IMR-90 (cell line): Measurements from ENCODE around the gene POLR3E. TPM values are rescaled to one million over a fixed set of nuclear protein-coding genes. Genes with fewer than 3 reads are reported as not detected.

Experiments
- ATAC-seq: fragments of 200-7000 bp; cut with Tn5 transposase; 2 replicates; pipeline ENCODE4 v1.9.1; 2020; ENCODE audit warnings: low read depth, mild to moderate bottlenecking, moderate library complexity
- BruUV-seq: library from RNA; stranded (reverse); fragments of 400-500 nt; replicated peaks from 2 replicates; lab custom pipeline; 2021; lab: Mats Ljungman, UMichigan
- CTCF ChIA-PET: fragments of 300-600 bp; formaldehyde crosslinking; extraction: SDS; loops from one replicate; lab custom pipeline; 2021; ENCODE audit warnings: antibody characterized with exemption; lab: Yijun Ruan, JAX
- POLR2A ChIA-PET: fragments of 300-600 bp; sonication (Branson Sonifier 250); formaldehyde crosslinking; loops from one replicate; lab custom pipeline; 2022; ENCODE audit warnings: antibody characterized with exemption; ENCODE audit not compliant: unreplicated experiment; lab: Charles Lee
- DNase-seq: peaks from one replicate; pipeline ENCODE4 v3.0.0; 2013
- H2AFZ ChIP-seq: replicated peaks from 2 replicates; pipeline ENCODE3; 2013; ENCODE audit warnings: low read length, mild to moderate bottlenecking; ENCODE audit not compliant: poor library complexity
- H2AK5ac ChIP-seq: 2 replicates; pipeline ENCODE4 v1.6.1; 2013; ENCODE audit warnings: low read depth, low read length, inconsistent platforms
- H2AK9ac ChIP-seq: replicated peaks from 2 replicates; pipeline ENCODE3; 2013; ENCODE audit warnings: mild to moderate bottlenecking, low read depth, low read length, moderate library complexity; ENCODE audit not compliant: poor library complexity
- H2BK120ac ChIP-seq: 2 replicates; pipeline ENCODE4 v1.6.1; 2013; ENCODE audit warnings: low read depth, low read length, inconsistent platforms
- H2BK15ac ChIP-seq: 3 replicates; pipeline ENCODE4 v1.6.1; 2013; ENCODE audit warnings: low read depth, low read length, inconsistent platforms
- H2BK20ac ChIP-seq: 2 replicates; pipeline ENCODE4 v1.6.1; 2013; ENCODE audit warnings: low read depth, mild to moderate bottlenecking, inconsistent platforms, low read length, moderate library complexity
- H2BK5ac ChIP-seq: 2 replicates; pipeline ENCODE4 v1.6.1; 2013; ENCODE audit warnings: mild to moderate bottlenecking, low read depth, low read length, inconsistent platforms; ENCODE audit not compliant: poor library complexity, severe bottlenecking
- H3K14ac ChIP-seq: replicated peaks from 2 replicates; pipeline ENCODE4 v1.6.1; 2013; ENCODE audit warnings: low read depth, low read length, inconsistent platforms
- H3K18ac ChIP-seq: 2 replicates; pipeline ENCODE4 v1.6.1; 2013; ENCODE audit warnings: low read depth, low read length, control low read depth
- H3K23ac ChIP-seq: 2 replicates; pipeline ENCODE4 v1.6.1; 2013; ENCODE audit warnings: low read depth, low read length, inconsistent platforms
- H3K27ac ChIP-seq: 2 replicates; pipeline ENCODE4 v1.5.1; 2013; ENCODE audit warnings: mild to moderate bottlenecking, control low read depth, low read length; ENCODE audit not compliant: insufficient read depth
- H3K27me3 ChIP-seq: 2 replicates; pipeline ENCODE4 v1.6.1; 2013; ENCODE audit warnings: low read length; ENCODE audit not compliant: control insufficient read depth, insufficient read depth
- H3K36me3 ChIP-seq: 2 replicates; pipeline ENCODE4 v1.6.1; 2013; ENCODE audit warnings: low read length, mixed read lengths; ENCODE audit not compliant: control insufficient read depth, insufficient read depth
- H3K4ac ChIP-seq: 2 replicates; pipeline ENCODE4 v1.6.1; 2013; ENCODE audit warnings: low read depth, low read length, inconsistent platforms
- H3K4me1 ChIP-seq: 2 replicates; pipeline ENCODE4 v1.6.1; 2013; ENCODE audit warnings: low read length, mixed read lengths; ENCODE audit not compliant: control insufficient read depth, insufficient read depth
- H3K4me2 ChIP-seq: 2 replicates; pipeline ENCODE4 v1.6.1; 2013; ENCODE audit warnings: low read depth, mild to moderate bottlenecking, control low read depth, low read length, moderate library complexity
- H3K4me3 ChIP-seq: 2 replicates; pipeline ENCODE4 v1.5.1; 2013; ENCODE audit warnings: low read depth, mild to moderate bottlenecking, control low read depth, low read length, moderate library complexity; ENCODE audit not compliant: insufficient read depth
- H3K56ac ChIP-seq: 2 replicates; pipeline ENCODE4 v1.6.1; 2013; ENCODE audit warnings: low read length, inconsistent platforms; ENCODE audit not compliant: insufficient read depth; ENCODE audit errors: extremely low read depth
- H3K79me1 ChIP-seq, 2 experiments: 2 replicates each; pipeline ENCODE4 v1.6.1; 2013; ENCODE audit warnings: low read length in 2 of 2, inconsistent platforms in 1 of 2, low read depth in 1 of 2
- H3K9ac ChIP-seq: 2 replicates; pipeline ENCODE4 v1.6.1; 2013; ENCODE audit warnings: low read depth, low read length, control low read depth
- H3K9me1 ChIP-seq: 2 replicates; pipeline ENCODE4 v1.6.1; 2013; ENCODE audit warnings: low read length, inconsistent platforms; ENCODE audit not compliant: insufficient read depth
- H3K9me3 ChIP-seq: 2 replicates; pipeline ENCODE4 v1.6.1; 2013; ENCODE audit warnings: low read length; ENCODE audit not compliant: control insufficient read depth, insufficient read depth
- H4K20me1 ChIP-seq: 2 replicates; pipeline ENCODE4 v1.6.1; 2013; ENCODE audit warnings: low read length, inconsistent platforms; ENCODE audit not compliant: insufficient read depth
- H4K5ac ChIP-seq: 2 replicates; pipeline ENCODE4 v1.6.1; 2013; ENCODE audit warnings: mild to moderate bottlenecking, low read depth, low read length, control low read depth
- H4K8ac ChIP-seq, 2 experiments: 2 replicates each; pipeline ENCODE4 v1.6.1; 2013; ENCODE audit warnings: low read depth in 2 of 2, low read length in 2 of 2, control low read depth in 1 of 2, inconsistent platforms in 1 of 2
- H4K91ac ChIP-seq: 2 replicates; pipeline ENCODE4 v1.6.1; 2013; ENCODE audit warnings: low read depth, low read length, inconsistent platforms; ENCODE audit not compliant: insufficient read depth
- BHLHE40 ChIP-seq: fragments of 150-350 bp; IDR thresholded peaks from 2 replicates; pipeline ENCODE4 v1.6.1; 2016; ENCODE audit warnings: mild to moderate bottlenecking, low read depth, low read length
- CEBPB ChIP-seq: IDR thresholded peaks from 2 replicates; pipeline ENCODE4 v1.6.1; 2012; ENCODE audit warnings: low read depth, low read length, improper control_type of control experiment
- CHD1 ChIP-seq: IDR thresholded peaks from 2 replicates; pipeline ENCODE4 v1.6.1; 2012; ENCODE audit warnings: low read depth, low read length, improper control_type of control experiment
- CTCF ChIP-seq: conservative IDR thresholded peaks from 2 replicates; pipeline ENCODE4 v1.5.1; 2012; ENCODE audit warnings: mild to moderate bottlenecking, low read depth, low read length, improper control_type of control experiment
- ELK1 ChIP-seq: fragments of 150-350 bp; IDR thresholded peaks from 2 replicates; pipeline ENCODE4 v1.6.1; 2016; ENCODE audit warnings: low read depth, mild to moderate bottlenecking, low read length, moderate library complexity, borderline replicate concordance
- FOS ChIP-seq: fragments of 150-350 bp; IDR thresholded peaks from 2 replicates; pipeline ENCODE4 v1.6.1; 2016; ENCODE audit warnings: low read depth, low read length
- MAFK ChIP-seq: IDR thresholded peaks from 2 replicates; pipeline ENCODE4 v1.6.1; 2012; ENCODE audit warnings: low read depth, low read length, improper control_type of control experiment
- MAZ ChIP-seq: IDR thresholded peaks from 2 replicates; pipeline ENCODE4 v1.6.1; 2012; ENCODE audit warnings: low read depth, mild to moderate bottlenecking, low read length, improper control_type of control experiment, moderate library complexity, borderline replicate concordance
- MXI1 ChIP-seq: IDR thresholded peaks from 2 replicates; pipeline ENCODE4 v1.6.1; 2012; ENCODE audit warnings: low read depth, mild to moderate bottlenecking, low read length, moderate library complexity, borderline replicate concordance
- NFE2L2 ChIP-seq: fragments of 150-350 bp; IDR thresholded peaks from 2 replicates; pipeline ENCODE4 v1.6.1; 2016; ENCODE audit warnings: low read depth, mild to moderate bottlenecking, low read length
- POLR2A ChIP-seq: IDR thresholded peaks from 2 replicates; pipeline ENCODE4 v1.6.1; 2012; ENCODE audit warnings: mild to moderate bottlenecking, low read depth, low read length
- RAD21 ChIP-seq: IDR thresholded peaks from 2 replicates; pipeline ENCODE4 v1.6.1; 2012; ENCODE audit warnings: low read length, improper control_type of control experiment
- RCOR1 ChIP-seq: IDR thresholded peaks from 2 replicates; pipeline ENCODE4 v1.6.1; 2012; ENCODE audit warnings: mild to moderate bottlenecking, low read length, improper control_type of control experiment; ENCODE audit not compliant: insufficient replicate concordance
- RFX5 ChIP-seq: IDR thresholded peaks from 2 replicates; pipeline ENCODE4 v1.8.0; 2012; ENCODE audit warnings: low read depth, mild to moderate bottlenecking, low read length, moderate library complexity
- SMC3 ChIP-seq: fragments of 150-350 bp; IDR thresholded peaks from 2 replicates; pipeline ENCODE4 v1.6.1; 2016; ENCODE audit warnings: low read depth, mild to moderate bottlenecking, antibody characterized with exemption, low read length, moderate library complexity
- USF2 ChIP-seq: fragments of 150-350 bp; IDR thresholded peaks from 2 replicates; pipeline ENCODE4 v1.6.1; 2017; ENCODE audit warnings: mild to moderate bottlenecking, antibody characterized with exemption, low read length, low read depth
- WGBS, 2 experiments: methylation state at CpG; one replicate each; pipeline versions ENCODE4 v1.1.5 to v1.1.7; 2013; ENCODE audit warnings: missing lambda C conversion rate in 2 of 2; ENCODE audit not compliant: insufficient read length in 1 of 2; ENCODE audit errors: extremely low coverage in 2 of 2; 5-methylcytosine and 5-hydroxymethylcytosine counted together
- dilution Hi-C: fragments of 300-500 bp; cut with HindIII; formaldehyde crosslinking; loops from one replicate; pipeline ENCODE4 v1.14.3; 2018; ENCODE audit warnings: low sequenced_read_pairs; ENCODE audit not compliant: unreplicated experiment
- in situ Hi-C: fragments of 300-500 bp; cut with MboI; formaldehyde crosslinking; loops from 3 replicates; pipeline ENCODE4 v1.14.3; 2019; ENCODE audit warnings: low sequenced_read_pairs, inconsistent platforms, mixed read lengths
- intact Hi-C: fragments of 100-400 bp; cut with micrococcal nuclease; formaldehyde crosslinking; loops from 2 replicates; pipeline ENCODE4 v1.10.0; 2022
- polyA plus RNA-seq, 3 experiments: library from polyadenylated mRNA; depleted of rRNA; stranded (reverse); fragments of >200 nt; gene quantifications; 2 replicates each; pipeline ENCODE4 v1.2.3, GENCODE V29; 2012; ENCODE audit warnings: low replicate concordance in 1 of 3
- total RNA-seq: library from RNA; depleted of rRNA; stranded (reverse); fragments of >200 nt; gene quantifications from 2 replicates; pipeline ENCODE4 v1.2.3, GENCODE V29; 2012

POLR3E gene
- total and polyA plus RNA-seq, 2 of the 4 experiments (the other 2 are of a cell fraction) = 19.9 to 46.0 TPM

- Histone ChIP-seq H2AK5ac (no peak overlapping the region; the same call in 1 of the 2 replicates), H3K14ac (no peak overlapping the region), H3K27ac (peak overlapping the region; percentile 85; the same call in 1 of the 2 replicates), H3K23ac (no peak overlapping the region), H2BK20ac (no peak overlapping the region), H2AFZ (no peak overlapping the region), H3K27me3 (no peaks in the 10 kb centered on the region), H3K4me1 (peaks cover 16% of the 10 kb centered on the region), H3K18ac (peak overlapping the region; percentile 71), H3K9ac (no peak overlapping the region), H3K4me3 (no peak overlapping the region), H3K79me1 (peaks cover 37 to 80% of the 10 kb centered on the region in 2 experiments), H3K4me2 (no peak overlapping the region), H2BK5ac (peak overlapping the region; percentile 96), H4K20me1 (peaks cover 66% of the 10 kb centered on the region), H4K5ac (peak overlapping the region; percentile 26; the same call in 1 of the 2 replicates), H3K4ac (no peak overlapping the region), H3K56ac (no peak overlapping the region), H2BK15ac (no peak overlapping the region), H2BK120ac (no peak overlapping the region), H3K9me1 (peaks cover 20% of the 10 kb centered on the region), H2AK9ac (no peak overlapping the region), H3K36me3 (peaks cover 46% of the 10 kb centered on the region), H4K8ac (no peak overlapping the region), H4K91ac (no peak overlapping the region), H3K9me3 (no peaks in the 10 kb centered on the region)
- ChIA-PET POLR2A (no interaction called here), CTCF (no interaction called here)
- TF ChIP-seq POLR2A (no peak), CTCF (no peak), RAD21 (no peak), RCOR1 (no peak), BHLHE40 (no peak), FOS (no peak), CEBPB (no peak), NFE2L2 (no peak), RFX5 (no peak), MXI1 (no peak), SMC3 (no peak), MAFK (no peak), MAZ (no peak), CHD1 (no peak), USF2 (no peak), ELK1 (no peak)
- intact Hi-C loops = loop anchor here (2.0 kb wide), 1 partner anchor 19 kb away; no protein-coding TSS in a partner anchor
- ATAC-seq (no peak), DNase-seq (no peak)
- in situ Hi-C loops = no loop called here
- dilution Hi-C loops = no loop called here
- no CpG with 5 or more reads among the region's 6 CpGs for WGBS, 2 experiments
- no TSS peak for BruUV-seq
Observed at GRCh38 chr16:22352140-22352539, 54.9 kb downstream of the POLR3E start.
